HS-5 (cell line): ENCODE data around the gene EXOG.
"Not testable (repeated sequence)": the region's sequence is repeated elsewhere in the genome, so short reads cannot be mapped to it uniquely, and the experiment has no call there.

Source experiments
- DNase-seq: peaks from one replicate; pipeline ENCODE4 v3.0.0-alpha.2; 2012; ENCODE audit warnings: low read depth

The EXOG gene

GRCh38 chr3:38563886-38564270 is 67.7 kb downstream of the EXOG start:
- no peak for DNase-seq

DNA sequence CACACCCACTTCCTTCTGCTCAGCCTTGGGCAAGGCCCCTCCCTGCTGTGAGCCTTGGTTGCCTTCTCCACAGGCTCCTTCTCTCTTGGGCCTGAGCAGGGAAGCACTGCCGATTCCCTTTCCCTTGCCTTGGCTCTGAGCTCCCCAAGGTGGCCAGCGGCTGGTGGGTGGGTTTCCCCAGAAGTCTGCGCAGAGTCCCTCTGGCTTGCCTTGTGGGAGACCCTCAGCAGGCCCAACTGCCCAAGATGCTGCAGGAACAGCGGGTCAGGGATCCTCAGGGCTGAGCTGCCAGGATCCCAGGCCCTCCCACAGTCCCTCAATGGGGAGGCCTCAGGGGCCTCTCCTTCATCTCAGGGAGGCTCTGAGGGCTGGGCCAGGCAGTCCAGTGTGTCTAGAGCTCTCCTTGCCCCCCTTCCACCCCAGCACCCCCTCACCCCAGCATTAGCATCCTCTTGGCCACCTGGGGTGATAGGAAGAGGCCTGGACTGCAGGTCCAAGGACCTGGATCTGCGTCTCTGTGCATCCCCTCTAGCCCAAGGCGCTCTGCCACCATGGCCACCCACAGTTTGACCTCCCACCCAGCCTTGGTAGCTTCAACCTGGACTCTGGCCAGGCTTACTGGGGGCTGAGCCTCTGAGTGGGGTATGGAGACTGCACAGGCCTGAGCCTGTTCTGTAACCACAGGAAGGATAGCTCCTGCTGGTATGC is 68.6 kb downstream of the EXOG start:
- DNase-seq: no peak

- no peak for DNase-seq
These were observed 69.4 kb downstream of the EXOG start for GRCh38 chr3:38565339-38566214.

GRCh38 chr3:38566215-38566528 is 70.0 kb downstream of the EXOG start:
- DNase-seq: no peak

GRCh38 chr3:38566794-38567193 is 70.7 kb downstream of the EXOG start:
- not testable (repeated sequence) for DNase-seq

DNA sequence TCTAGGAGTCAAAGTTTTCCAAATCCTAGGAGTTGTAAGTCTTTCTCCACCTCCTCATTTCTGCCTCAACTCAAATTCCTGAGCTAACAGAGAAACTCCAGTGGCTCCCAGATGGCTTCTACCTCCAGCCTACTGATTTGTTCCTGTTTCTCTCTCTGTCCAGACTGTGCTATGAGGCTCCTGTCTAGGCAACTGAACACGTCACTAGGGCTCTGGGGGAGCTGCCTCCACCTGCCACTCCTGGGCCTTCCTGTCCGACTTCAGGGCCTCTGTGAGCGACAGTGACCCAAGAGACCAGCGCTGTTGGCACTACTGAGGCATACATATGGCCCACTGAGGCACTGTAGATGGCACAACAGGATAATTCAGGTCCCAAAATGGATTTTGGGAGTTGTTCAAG is 71.4 kb downstream of the EXOG start:
- no peak for DNase-seq

GRCh38 chr3:38573111-38573510 is 77.0 kb downstream of the EXOG start:
- DNase-seq: no peak

DNA sequence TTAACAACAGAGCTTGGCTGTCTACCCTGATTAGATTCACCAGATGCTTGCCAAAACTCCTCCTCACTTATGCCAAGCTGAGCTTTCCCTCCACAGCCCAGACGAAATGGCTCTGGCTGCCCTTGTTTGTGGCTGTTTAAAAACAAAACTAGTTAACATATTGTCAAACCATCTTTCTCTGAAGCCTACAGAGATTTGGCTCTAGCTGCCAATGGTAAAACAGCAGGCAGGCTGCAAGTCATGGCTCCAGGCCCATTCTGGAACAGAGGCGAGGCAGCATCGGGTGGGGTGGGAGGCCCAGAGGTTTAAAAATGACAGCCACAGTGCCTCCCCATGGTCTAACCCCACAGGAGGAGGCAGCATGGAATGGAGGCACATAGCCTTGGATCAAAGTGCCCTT is 77.4 kb downstream of the EXOG start:
- no peak for DNase-seq

GRCh38 chr3:38574411-38575278 is 78.5 kb downstream of the EXOG start:
- DNase-seq: no peak

GRCh38 chr3:38575279-38575843 is 79.2 kb downstream of the EXOG start:
- DNase-seq: no peak
